GM23338 (cell line): Measurements from ENCODE around the gene TXLNG. TPM values are rescaled to one million over a fixed set of nuclear protein-coding genes. Genes with fewer than 3 reads are reported as not detected.

Experiments used
- ATAC-seq: fragments of 200-7000 bp; cut with Tn5 transposase; 3 replicates; pipeline ENCODE4 v1.9.1; 2020
- DNase-seq: peaks from one replicate; pipeline ENCODE4 v3.0.0-alpha.2; 2015; ENCODE audit warnings: low spot score
- H2AFZ ChIP-seq: fragments of 200-600 bp; sonication (generic); 2 replicates; pipeline ENCODE4 v1.8.0; 2016; ENCODE audit warnings: antibody characterized with exemption, mild to moderate bottlenecking, moderate library complexity
- H3F3A ChIP-seq: fragments of 200-600 bp; sonication (generic); replicated peaks from 2 replicates; pipeline ENCODE4 v1.8.0; 2017; ENCODE audit warnings: antibody characterized with exemption, mixed run types, low read depth
- H3K27ac ChIP-seq: fragments of 200-600 bp; sonication (generic); 2 replicates; pipeline ENCODE4 v1.6.1; 2016; ENCODE audit warnings: low read depth
- H3K27me3 ChIP-seq: fragments of 200-600 bp; sonication (generic); 2 replicates; pipeline ENCODE4 v1.8.0; 2016; ENCODE audit warnings: mild to moderate bottlenecking, mixed run types, moderate library complexity; ENCODE audit not compliant: insufficient read depth
- H3K36me3 ChIP-seq: fragments of 200-600 bp; sonication (generic); 2 replicates; pipeline ENCODE4 v1.8.0; 2016; ENCODE audit warnings: mild to moderate bottlenecking; ENCODE audit not compliant: insufficient read depth
- H3K4me1 ChIP-seq: fragments of 200-600 bp; sonication (generic); 2 replicates; pipeline ENCODE4 v1.8.0; 2016; ENCODE audit warnings: mild to moderate bottlenecking, moderate library complexity; ENCODE audit not compliant: insufficient read depth
- H3K4me2 ChIP-seq: fragments of 200-600 bp; sonication (generic); 2 replicates; pipeline ENCODE4 v1.7.1; 2017; ENCODE audit warnings: mixed run types
- H3K4me3 ChIP-seq: fragments of 200-600 bp; sonication (generic); 2 replicates; pipeline ENCODE4 v1.6.1; 2016; ENCODE audit warnings: mixed run types
- H3K79me2 ChIP-seq: fragments of 200-600 bp; sonication (generic); replicated peaks from 2 replicates; pipeline ENCODE4 v1.8.0; 2017; ENCODE audit warnings: mild to moderate bottlenecking; ENCODE audit not compliant: insufficient read depth
- H3K9me2 ChIP-seq: fragments of 200-600 bp; sonication (generic); 2 replicates; pipeline ENCODE4 v1.8.0; 2017; ENCODE audit not compliant: insufficient read depth
- H4K20me1 ChIP-seq: fragments of 200-600 bp; sonication (generic); replicated peaks from 2 replicates; pipeline ENCODE4 v1.8.0; 2017; ENCODE audit warnings: mild to moderate bottlenecking; ENCODE audit not compliant: insufficient read depth
- H3K27ac Mint-ChIP-seq: 2 replicates; pipeline ENCODE4 v1.8.0; 2020; ENCODE audit warnings: inconsistent platforms, mild to moderate bottlenecking, moderate library complexity, mixed read lengths
- H3K27me3 Mint-ChIP-seq: 3 replicates; pipeline ENCODE4 v1.8.0; 2022; ENCODE audit warnings: low read depth, mild to moderate bottlenecking, moderate library complexity, mixed read lengths, inconsistent platforms; ENCODE audit not compliant: insufficient read depth, poor library complexity
- H3K36me3 Mint-ChIP-seq: 3 replicates; pipeline ENCODE4 v1.8.0; 2021; ENCODE audit warnings: low read depth, mild to moderate bottlenecking, inconsistent platforms, moderate library complexity, mixed read lengths
- H3K4me1 Mint-ChIP-seq: 3 replicates; pipeline ENCODE4 v1.8.0; 2020; ENCODE audit warnings: mild to moderate bottlenecking, inconsistent platforms, mixed read lengths
- H3K4me3 Mint-ChIP-seq: 3 replicates; pipeline ENCODE4 v1.8.0; 2021; ENCODE audit warnings: moderate library complexity, mild to moderate bottlenecking, inconsistent platforms, mixed read lengths
- H3K9me3 Mint-ChIP-seq: 3 replicates; pipeline ENCODE4 v1.8.0; 2020; ENCODE audit warnings: moderate library complexity, mild to moderate bottlenecking, inconsistent platforms, mixed read lengths
- CTCF ChIP-seq, 2 experiments: fragments of 200-600 bp in 1 of 2; sonication (generic) in 1 of 2; conservative IDR thresholded peaks; 2 replicates each; pipeline versions ENCODE4 v1.5.1 to v1.6.1; 2016 to 2017; ENCODE audit warnings: antibody characterized with exemption in 2 of 2, low read depth in 2 of 2, mild to moderate bottlenecking in 2 of 2, moderate library complexity in 1 of 2
- EZH2 ChIP-seq: fragments of 200-600 bp; sonication (generic); IDR thresholded peaks from one replicate; pipeline ENCODE4 v1.8.0; 2017; ENCODE audit warnings: antibody characterized with exemption, mild to moderate bottlenecking, low read depth; ENCODE audit not compliant: unreplicated experiment
- EZH2phosphoT487 ChIP-seq: fragments of 200-600 bp; sonication (generic); IDR thresholded peaks from one replicate; pipeline ENCODE4 v1.8.1; 2018; ENCODE audit warnings: antibody characterized with exemption; ENCODE audit not compliant: unreplicated experiment
- JUNB ChIP-seq: IDR thresholded peaks from one replicate; pipeline ENCODE4 v1.6.1; 2016; ENCODE audit warnings: antibody characterized with exemption; ENCODE audit not compliant: unreplicated experiment
- NANOG ChIP-seq: IDR thresholded peaks from 2 replicates; pipeline ENCODE4 v1.6.1; 2016; ENCODE audit warnings: antibody characterized with exemption, borderline replicate concordance
- POLR2AphosphoS5 ChIP-seq: IDR thresholded peaks from 2 replicates; pipeline ENCODE4 v1.6.1; 2016; ENCODE audit warnings: antibody characterized with exemption, low read depth
- REST ChIP-seq: IDR thresholded peaks from one replicate; pipeline ENCODE4 v1.6.1; 2018; ENCODE audit warnings: antibody characterized with exemption; ENCODE audit not compliant: unreplicated experiment
- STAT1 ChIP-seq: IDR thresholded peaks from one replicate; pipeline ENCODE4 v1.6.1; 2016; ENCODE audit warnings: antibody characterized with exemption; ENCODE audit not compliant: unreplicated experiment
- ZNF114 ChIP-seq: fragments of 250-450 bp; sonication (Bioruptor Pico); IDR thresholded peaks from 2 replicates; pipeline ENCODE4 v1.5.0; 2020; ENCODE audit warnings: mild to moderate bottlenecking, moderate library complexity
- ZNF331 ChIP-seq: fragments of 250-450 bp; sonication (Bioruptor Pico); IDR thresholded peaks from 2 replicates; pipeline ENCODE4 v1.5.0; 2020; ENCODE audit warnings: low read depth, mild to moderate bottlenecking, moderate library complexity
- ZNF462 ChIP-seq: fragments of 250-450 bp; sonication (Bioruptor Pico); IDR thresholded peaks from 2 replicates; pipeline ENCODE4 v1.5.0; 2020; ENCODE audit warnings: mild to moderate bottlenecking, moderate library complexity
- polyA plus RNA-seq: library from polyadenylated mRNA; unstranded; fragments of >200 nt; fragmentation: Nextera tagmentation; extraction: Ambion mirVana; gene quantifications from 2 replicates; pipeline ENCODE4 v1.2.1, GENCODE V29; 2016
- total RNA-seq: library from RNA; depleted of rRNA; stranded (reverse); fragments of >200 nt; shearing (Covaris generic); gene quantifications from 2 replicates; pipeline ENCODE4 v1.2.3, GENCODE V29; 2014

The TXLNG gene
- total and polyA plus RNA-seq, 2 experiments from 2014 or later: 45.3 to 48.4 TPM

GRCh38 chrX:16825264-16826035, 39.2 kb downstream of the TXLNG start:
- H3K4me3 Mint-ChIP-seq: no peak overlapping the region
- peaks cover 1% of the 10 kb centered on the region for H3K27me3 Mint-ChIP-seq
- Histone ChIP-seq H3K27ac (peak overlapping the region; percentile 55; the same call in 1 of the 2 replicates), H3K4me3 (no peak overlapping the region), H2AFZ (no peak overlapping the region), H3F3A (no peaks in the 10 kb centered on the region), H3K27me3 (no peaks in the 10 kb centered on the region), H4K20me1 (no peaks in the 10 kb centered on the region; the same call in none of the 2 replicates), H3K4me1 (no peaks in the 10 kb centered on the region), H3K36me3 (peaks cover 5% of the 10 kb centered on the region), H3K9me2 (no peaks in the 10 kb centered on the region), H3K4me2 (no peak overlapping the region), H3K79me2 (0 out of 2 replicates have a peak, but pooled peaks cover 4% of the 10 kb centered on the region)
- H3K36me3 Mint-ChIP-seq: peaks cover 51% of the 10 kb centered on the region
- peaks cover 10% of the 10 kb centered on the region; the same call in 2 of the 3 replicates for H3K4me1 Mint-ChIP-seq
- ATAC-seq (no peak), DNase-seq (no peak)
- TF ChIP-seq ZNF114 (CRISPR knock-in tag) (no peak), EZH2 (no peak), EZH2phosphoT487 (no peak), ZNF331 (CRISPR knock-in tag) (no peak), ZNF462 (CRISPR knock-in tag) (no peak), JUNB (no peak), POLR2AphosphoS5 (no peak), NANOG (no peak), STAT1 (no peak), REST (no peak), CTCF (conservative IDR thresholded peaks at IDR 0.05; ENCODE audit: low read depth in 2 of 2) (no peak)
- H3K27ac Mint-ChIP-seq: peak overlapping the region; percentile 83; the same call in 1 of the 2 replicates
- no peaks in the 10 kb centered on the region for H3K9me3 Mint-ChIP-seq
